Activated CD8-positive, alpha-beta memory T cell treated with anti-CD3 and anti-CD28 coated beads for 24 hours (primary cell): ENCODE measurements around the gene NLGN4X.
"Not testable (repeated sequence)": the region's sequence is repeated elsewhere in the genome, so short reads cannot be mapped to it uniquely, and the experiment has no call there.

Source experiments
- DNase-seq: peaks from one replicate; pipeline ENCODE4 v3.0.0-alpha.2; 2020

NLGN4X gene

GRCh38 chrX:6002056-6002455, 226.6 kb downstream of the NLGN4X start:
- no peak for DNase-seq

GRCh38 chrX:5998901-5999300, 229.8 kb downstream of the NLGN4X start:
- DNase-seq, result no peak

GRCh38 chrX:5998456-5998855, 230.2 kb downstream of the NLGN4X start:
- no peak for DNase-seq

GRCh38 chrX:5991393-5991792, 237.3 kb downstream of the NLGN4X start:
- no peak for DNase-seq

GRCh38 chrX:5979338-5979737, 249.3 kb downstream of the NLGN4X start:
- DNase-seq, result no peak

- DNase-seq, result no peak
These were observed 252.3 kb downstream of the NLGN4X start for GRCh38 chrX:5976332-5976731.

GRCh38 chrX:5971300-5971699, 257.4 kb downstream of the NLGN4X start:
- DNase-seq, result no peak

- DNase-seq, result no peak
These were observed 263.3 kb downstream of the NLGN4X start for GRCh38 chrX:5965406-5965805.

- DNase-seq, result no peak
These were observed 269.4 kb downstream of the NLGN4X start for GRCh38 chrX:5959286-5959685.

GRCh38 chrX:5958523-5958922, 270.1 kb downstream of the NLGN4X start:
- DNase-seq, result no peak

GRCh38 chrX:5957506-5957905, 271.2 kb downstream of the NLGN4X start:
- no peak for DNase-seq

- no peak for DNase-seq
These were observed 292.2 kb downstream of the NLGN4X start for GRCh38 chrX:5936438-5936837.

GRCh38 chrX:5928224-5928623, 300.4 kb downstream of the NLGN4X start:
- no peak for DNase-seq

GRCh38 chrX:5916945-5917344, 311.7 kb downstream of the NLGN4X start:
- DNase-seq, result no peak

GRCh38 chrX:5915783-5916182, 312.9 kb downstream of the NLGN4X start:
- DNase-seq, result no peak

GRCh38 chrX:5907207-5907606, 321.5 kb downstream of the NLGN4X start:
- no peak for DNase-seq

GRCh38 chrX:5903586-5904190, 325.0 kb downstream of the NLGN4X start:
- not testable (repeated sequence) for DNase-seq

GRCh38 chrX:5898463-5898862, 330.2 kb downstream of the NLGN4X start:
- no peak for DNase-seq

- no peak for DNase-seq
These were observed 337.3 kb downstream of the NLGN4X start for GRCh38 chrX:5891378-5891777.

GRCh38 chrX:5876984-5877596, 351.6 kb downstream of the NLGN4X start:
- DNase-seq, result no peak

GRCh38 chrX:5870238-5870637, 358.4 kb downstream of the NLGN4X start:
- no peak for DNase-seq

- DNase-seq, result no peak
These were observed 358.9 kb downstream of the NLGN4X start for GRCh38 chrX:5869786-5870185.

- DNase-seq, result no peak
These were observed 360.9 kb downstream of the NLGN4X start for GRCh38 chrX:5867778-5868177.

- DNase-seq, result no peak
These were observed 371.4 kb downstream of the NLGN4X start for GRCh38 chrX:5857232-5857631.

GRCh38 chrX:5852941-5853340, 375.7 kb downstream of the NLGN4X start:
- DNase-seq, result no peak
